Measurements from ENCODE around the gene OSBPL8.

DNA sequence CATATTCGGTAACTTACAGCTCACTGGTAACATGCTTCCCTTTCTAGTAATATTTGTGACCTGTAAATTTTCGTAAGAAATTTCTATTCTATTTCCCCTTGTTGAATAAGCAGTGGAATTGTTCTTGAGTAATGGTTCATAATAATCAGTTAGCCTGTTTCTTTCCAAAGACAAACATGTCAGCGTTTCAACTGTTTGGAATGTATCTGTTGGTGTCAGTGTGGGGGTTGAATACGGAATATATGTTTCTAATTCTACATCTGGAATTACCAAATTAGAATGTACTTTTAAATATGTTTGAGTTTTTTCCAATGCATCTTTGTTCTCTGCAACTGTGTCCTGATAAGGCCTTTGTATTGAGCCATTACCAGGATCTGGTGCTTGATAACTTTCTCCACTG, 213.3 kb downstream of the OSBPL8 start:
- TF ChIP-seq EZH2phosphoT487 (IDR thresholded peaks at IDR 0.05; ENCODE audit: insufficient read depth, low read depth) (no peak), EZH2 (IDR thresholded peaks at IDR 0.05; ENCODE audit: insufficient read depth, poor library complexity, severe bottlenecking) (no peak)
